CD4-positive, alpha-beta T cell treated with Interferon gamma for 1 hour (primary cell): ENCODE measurements around the gene ATP8B3.

Source experiments
- DNase-seq: peaks from one replicate; pipeline ENCODE4 v3.0.0-alpha.2; 2020

The ATP8B3 gene

DNA sequence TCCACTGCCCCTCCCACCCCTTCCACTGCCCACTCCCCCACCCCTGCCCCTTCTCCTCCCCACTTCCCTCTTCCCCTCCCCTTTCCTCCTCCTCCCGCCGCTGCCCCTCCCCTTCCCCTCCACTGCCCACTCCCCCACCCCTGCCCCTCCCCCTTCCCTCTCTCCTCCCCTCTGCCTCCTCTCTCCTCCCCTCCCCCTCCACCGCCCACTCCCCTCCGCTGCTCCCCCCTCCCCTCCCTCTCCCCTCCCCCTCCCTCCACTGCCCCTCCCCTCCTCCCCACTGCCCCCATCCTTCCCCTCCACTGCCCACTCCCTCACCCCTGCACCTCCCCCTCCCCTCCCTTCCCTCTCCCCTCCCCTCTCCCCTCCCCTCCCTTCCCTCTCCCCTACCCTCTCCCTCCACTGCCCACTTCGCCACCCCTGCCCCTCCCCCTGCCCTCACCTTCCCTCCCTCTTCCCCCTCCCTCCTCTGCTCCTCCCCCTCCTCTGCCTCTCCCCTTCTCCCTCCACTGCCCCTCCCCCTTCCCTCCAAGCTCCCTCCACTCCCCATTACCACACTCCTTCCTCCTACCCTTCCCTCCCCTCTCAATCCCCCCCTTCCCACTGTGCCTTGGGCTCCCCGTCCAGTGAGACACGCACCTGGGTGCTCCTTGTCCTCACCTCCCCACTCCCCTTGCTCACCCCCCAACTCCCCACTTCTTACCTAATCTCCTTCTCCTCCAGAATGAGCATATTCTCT is 21.9 kb downstream of the ATP8B3 start:
- DNase-seq, result no peak

DNA sequence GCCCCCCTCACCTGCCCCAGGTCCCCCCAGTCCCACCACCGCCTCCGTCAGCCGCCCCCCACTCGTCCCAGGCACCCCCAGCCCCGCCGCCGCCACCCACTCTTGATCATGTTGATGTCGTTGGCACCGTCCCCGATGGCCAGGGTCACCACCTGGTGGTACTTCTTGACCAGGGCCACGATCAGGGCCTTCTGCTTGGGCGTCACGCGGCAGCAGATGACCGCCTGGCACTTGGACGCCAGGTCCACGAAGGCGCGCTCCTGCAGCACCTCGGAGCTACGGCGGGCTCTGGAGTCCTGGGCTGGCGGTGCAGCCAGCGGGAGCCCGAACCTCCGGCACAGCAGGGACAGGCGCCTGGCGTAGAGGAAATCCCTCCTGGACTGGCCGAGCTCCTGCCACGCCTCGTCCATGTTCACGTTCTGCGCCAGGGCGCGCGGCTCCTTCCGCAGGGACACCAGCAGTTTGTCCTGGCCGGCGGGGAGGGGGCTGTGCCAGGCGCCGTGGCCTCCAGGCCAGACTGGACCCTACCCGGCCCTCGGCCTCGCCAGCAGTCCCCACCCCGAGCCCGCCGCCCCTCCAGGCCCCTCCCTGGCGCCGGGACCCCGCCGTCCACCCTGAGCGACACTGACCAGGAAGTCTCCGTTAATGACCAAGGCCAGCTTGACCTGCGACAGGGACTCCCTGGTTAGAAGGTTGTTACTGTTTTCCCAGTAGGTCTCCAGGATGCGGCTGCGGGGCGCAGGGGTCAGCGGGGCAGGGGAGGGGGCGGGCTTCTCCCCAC is 22.6 kb downstream of the ATP8B3 start:
- no peak for DNase-seq

DNA sequence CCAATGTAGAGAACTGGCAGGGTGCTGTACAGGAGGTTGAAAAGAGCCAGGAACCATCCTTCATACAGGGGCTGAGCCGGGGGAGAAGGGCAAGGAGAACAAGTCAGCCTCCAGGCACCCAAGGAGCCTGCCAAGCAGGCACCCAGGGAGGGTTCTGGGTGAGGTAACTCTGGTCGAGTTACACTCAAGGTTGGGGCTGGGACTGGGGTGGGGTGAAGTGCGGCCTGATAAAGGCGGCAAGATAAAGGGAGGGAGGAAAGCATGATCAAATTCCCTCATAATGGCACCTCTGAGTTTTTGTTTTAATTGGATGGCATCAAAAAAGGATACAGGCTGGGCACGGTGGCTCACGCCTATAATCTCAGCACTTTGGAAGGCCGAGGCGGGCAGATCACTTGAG is 25.0 kb downstream of the ATP8B3 start:
- DNase-seq, result no peak

DNA sequence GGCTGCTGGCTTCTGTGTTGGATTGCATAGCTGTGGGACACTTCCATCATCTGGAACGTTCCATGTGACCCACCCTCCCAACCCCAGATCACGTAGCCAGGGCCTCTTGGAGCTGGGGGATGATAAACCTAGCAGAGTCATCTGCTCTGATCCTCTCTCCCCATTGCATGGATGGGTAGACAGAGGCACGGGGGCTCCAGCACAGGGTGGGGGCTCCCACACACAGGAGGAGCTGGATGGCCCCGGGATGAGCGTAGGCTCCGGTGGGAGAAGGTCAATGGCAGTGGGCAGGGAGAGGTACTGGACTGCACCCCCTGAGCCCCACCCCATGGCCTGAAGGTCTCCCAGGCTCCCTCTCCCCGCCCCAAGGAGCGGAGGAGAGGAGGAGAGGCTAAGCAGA is 25.4 kb downstream of the ATP8B3 start:
- DNase-seq, result no peak

DNA sequence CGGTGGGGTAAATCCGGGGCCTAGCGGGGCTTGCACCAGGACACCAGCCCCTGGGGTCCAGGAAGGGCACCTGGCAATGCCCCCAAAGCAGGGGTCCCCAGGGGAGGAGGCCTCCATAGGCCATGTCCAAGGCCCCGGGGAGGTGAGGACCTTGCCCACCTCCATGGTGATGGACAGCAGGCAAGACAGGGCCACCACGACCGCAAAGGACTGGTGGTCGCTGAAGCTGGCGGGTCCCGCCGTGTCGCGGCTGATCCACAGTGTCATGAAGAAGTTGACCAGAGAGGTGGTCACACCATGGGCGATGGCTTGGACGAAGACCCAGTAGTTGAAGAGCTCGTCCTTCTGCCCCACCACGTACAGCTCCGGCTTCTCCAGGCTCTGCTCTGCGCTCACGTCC is 26.8 kb downstream of the ATP8B3 start:
- no peak for DNase-seq

DNA sequence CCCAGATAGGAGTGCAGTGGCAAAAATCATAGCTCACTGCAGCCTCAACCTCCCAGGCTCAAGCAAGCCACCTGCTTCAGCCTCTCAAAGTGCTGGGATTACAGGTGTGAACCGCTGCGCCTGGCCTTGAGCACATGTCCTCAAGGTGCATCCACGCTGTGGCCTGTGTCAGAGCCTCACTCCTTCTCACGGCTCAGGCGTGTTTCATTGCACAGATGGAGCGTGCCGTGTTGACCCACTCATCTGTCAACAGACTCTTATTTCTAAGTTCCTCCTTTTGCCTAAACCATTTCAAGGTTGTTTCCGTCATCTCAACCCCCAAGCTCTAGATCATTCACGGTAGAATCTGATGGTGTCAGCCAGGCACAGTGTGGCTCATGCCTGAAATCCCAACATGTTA is 28.2 kb downstream of the ATP8B3 start:
- no peak for DNase-seq

DNA sequence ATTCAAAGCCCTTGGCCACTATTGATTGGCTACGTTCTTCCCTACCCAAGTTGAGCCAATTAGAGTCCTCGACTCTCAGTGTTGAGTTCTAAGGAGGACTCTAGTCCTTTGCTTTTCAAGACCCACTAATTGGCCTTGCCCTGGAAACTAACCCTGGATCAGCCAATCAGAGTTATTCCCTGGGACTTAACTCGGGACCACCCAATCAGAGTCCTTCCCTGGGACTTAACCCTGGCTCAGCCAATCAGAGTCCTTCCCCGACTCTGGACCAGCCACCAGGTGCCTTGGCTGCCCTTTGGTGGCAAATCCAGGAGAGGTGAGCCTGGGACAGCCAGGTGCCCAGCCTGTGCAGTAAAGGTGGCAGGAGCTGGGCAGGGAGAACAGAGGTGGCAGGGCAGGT is 28.7 kb downstream of the ATP8B3 start:
- no peak for DNase-seq

DNA sequence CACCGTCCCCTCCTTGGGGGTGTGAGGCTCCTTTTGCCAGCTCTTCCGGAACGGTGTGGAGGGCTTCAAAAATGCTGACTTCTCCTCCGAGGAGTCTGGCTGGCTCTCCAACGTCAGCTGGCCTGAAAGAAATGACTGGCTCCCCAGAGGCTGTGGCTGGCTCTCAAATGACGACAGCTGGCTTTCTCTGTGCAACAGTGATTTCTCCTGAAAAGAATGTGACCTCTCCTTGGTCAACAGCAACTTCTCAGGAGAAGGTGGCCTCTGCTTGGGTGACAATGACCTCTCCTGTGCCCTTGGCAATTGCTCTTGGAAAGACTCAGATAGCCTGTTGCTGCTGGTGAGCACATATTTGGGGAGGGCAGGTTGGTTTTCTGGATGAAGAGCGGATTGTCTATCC is 29.6 kb downstream of the ATP8B3 start:
- DNase-seq, result no peak

DNA sequence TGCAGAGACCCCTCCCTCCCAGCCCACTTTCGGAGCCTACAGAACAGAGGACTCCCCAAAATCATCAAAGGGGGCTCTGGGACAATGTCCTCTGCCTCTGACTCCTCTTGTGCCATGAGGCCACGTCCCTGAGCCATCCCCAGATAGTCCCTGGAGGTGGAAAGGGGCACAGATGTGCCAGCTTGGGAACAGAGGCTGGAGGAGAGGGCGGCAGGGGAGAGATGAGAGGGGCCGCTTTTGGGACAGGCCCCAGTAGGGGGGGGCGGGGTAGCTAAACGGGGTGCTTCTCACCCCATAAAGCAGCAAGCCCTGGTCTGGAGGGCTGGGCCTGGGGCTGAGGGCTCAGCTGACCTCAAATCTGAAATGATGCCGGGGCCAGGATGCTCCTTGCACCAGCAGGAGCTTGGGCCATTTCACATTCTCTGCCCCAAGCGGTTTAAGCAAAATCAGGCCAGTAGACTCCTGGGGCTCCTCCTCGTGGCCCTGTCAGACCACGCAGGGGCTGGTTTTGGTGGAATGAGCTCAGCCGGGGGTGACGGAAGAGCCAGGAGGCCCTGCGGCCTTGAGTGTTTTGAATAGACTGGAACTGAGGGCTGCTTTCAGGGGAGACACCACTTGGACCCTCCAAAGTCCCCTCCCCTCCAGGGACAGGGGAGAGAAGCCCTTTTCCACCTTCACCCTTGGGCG is 31.7 kb downstream of the ATP8B3 start:
- DNase-seq, result no peak

DNA sequence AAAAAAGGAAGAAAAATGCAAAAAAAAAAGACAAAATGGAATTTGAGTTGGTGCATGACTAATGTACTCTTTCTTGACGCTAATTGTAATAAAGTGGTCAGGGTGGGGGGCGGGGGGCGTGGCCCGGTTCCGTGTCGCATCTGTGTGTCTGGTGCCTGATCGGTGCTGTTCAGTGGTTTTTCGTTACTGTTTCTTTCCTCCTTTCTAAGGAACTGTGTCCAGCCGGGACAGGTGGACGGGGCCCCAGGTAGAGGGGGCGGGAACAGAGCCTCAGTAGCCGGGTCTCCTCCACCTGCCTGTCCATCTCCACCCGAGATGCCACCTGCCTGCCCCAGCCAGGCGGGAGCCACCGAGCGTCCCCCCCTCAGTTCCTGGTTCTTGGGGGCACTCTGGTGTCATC is 32.5 kb downstream of the ATP8B3 start:
- DNase-seq, result no peak

DNA sequence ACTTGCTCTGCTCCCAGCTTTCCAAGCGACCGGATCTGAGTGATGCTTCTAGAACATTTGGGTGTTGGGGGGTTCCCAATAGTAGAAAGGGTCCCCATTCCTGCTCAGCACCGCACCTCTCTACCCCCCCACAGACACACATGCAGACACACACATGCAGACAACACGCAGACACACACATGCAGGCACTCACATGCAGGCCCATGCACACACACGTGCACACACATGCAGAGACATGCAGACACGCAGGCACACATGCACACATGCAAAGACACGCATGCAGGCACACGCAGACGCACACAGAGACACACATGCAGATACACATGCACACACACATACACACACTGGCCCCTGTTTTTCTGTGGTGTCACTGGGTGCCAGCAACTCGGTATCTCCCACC is 34.9 kb downstream of the ATP8B3 start:
- DNase-seq, result no peak

DNA sequence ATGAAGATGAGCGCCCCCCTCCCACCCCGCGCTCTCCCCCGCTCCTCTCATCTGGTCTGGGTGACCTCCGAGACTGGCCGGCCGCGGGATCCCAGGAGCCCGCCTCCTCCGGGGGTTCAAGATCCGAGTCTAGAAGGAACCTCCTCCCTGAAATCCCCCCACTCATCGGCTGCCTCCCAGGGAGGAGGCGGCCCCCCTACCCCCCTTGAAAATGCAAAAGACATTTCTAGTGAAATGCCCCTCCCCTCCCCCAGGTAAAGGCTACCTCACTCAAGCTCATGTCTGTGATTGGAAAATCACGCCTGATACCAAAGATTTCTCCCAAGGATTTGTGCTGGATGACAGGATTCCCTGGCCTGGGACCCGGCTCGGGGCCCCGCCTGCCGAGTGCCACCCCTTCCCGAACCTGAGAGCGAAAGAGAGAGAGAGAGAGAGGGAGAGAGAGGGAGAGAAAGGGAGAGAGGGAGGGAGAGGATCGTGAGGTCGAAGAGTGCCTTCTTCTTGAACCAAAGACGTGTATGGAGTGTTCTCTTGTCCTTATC is 35.4 kb downstream of the ATP8B3 start:
- DNase-seq, result no peak

DNA sequence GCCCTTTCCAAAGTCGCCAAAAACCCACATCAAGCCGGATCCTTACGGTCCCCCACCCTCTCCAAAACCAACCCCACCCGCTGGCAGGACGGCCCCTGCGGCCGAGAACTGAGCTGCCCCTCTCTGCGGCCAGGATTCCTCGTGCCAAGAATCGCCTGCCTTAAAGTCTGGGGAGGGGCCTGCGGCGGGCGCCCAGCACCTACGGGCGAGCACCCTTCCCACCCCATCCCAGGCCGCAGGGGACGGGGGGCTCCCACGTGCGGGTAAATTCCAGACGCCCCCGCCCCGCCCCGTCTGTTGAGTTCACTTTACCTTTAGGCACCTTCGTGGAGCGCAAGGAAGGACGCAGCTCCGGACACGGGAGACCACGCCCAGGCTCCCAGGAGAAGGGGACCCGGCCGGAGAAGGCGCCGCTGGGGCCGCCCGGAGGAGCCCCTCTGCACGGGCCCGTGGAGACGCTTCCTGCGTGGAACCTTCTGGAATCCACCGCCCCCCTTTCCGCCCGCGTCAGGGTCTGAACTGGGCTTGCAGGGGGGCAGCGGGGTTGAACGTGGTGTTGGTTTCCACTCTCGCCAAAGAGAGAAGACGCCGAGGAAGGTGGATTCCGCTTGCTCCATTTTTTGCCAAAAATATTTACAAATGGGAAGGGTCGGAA is 36.0 kb downstream of the ATP8B3 start:
- DNase-seq, result no peak

DNA sequence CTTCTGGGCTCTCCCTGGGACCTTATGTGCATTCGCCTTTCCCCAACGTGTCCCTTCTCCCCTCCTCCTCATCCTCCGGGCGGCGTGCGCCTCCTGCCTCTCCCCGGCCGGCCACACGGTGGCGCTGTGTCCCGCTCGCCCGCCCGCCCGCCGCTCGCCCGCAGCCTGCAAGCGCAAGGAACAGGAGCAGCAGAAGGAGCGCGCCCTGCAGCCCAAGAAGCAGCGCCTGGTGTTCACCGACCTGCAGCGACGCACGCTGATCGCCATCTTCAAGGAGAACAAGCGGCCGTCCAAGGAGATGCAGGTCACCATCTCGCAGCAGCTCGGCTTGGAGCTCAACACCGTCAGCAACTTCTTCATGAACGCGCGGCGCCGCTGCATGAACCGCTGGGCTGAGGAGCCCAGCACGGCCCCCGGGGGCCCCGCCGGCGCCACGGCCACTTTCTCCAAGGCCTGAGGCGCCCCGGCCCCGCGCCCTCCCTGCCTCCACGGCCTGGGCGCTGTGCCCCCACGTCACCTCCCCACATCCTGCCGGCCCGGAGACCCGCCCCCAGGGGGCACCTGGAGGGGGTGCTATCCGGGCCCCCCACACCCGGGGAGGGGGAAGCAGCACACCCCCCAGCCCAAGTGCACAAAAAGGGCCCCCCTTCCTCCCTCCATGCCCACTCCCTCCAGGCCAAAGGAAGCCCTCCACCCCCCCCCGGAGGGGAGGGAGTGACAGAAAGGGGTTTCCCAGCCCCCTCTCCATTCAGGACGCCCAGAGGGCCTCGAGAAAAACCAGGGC is 36.9 kb downstream of the ATP8B3 start:
- no peak for DNase-seq

DNA sequence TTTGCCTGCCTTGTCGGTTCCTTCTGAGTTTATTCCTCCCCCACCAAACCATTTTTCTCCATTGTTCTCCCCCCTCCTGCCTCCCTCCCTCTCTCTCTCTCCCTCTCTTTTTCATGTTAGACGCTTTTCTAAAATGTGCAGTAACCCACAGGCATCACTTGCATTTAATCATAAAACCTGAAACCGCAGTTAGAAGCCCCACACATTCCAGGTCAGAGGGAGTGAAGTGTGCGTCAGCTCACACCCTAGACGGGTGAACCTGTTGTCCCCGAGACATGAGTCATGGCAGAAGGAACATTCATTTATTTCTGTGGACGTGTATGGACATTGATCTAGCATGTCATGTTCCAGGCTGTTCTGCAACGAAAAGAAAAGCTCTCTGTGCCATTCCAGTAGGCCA is 38.9 kb downstream of the ATP8B3 start:
- no peak for DNase-seq

DNA sequence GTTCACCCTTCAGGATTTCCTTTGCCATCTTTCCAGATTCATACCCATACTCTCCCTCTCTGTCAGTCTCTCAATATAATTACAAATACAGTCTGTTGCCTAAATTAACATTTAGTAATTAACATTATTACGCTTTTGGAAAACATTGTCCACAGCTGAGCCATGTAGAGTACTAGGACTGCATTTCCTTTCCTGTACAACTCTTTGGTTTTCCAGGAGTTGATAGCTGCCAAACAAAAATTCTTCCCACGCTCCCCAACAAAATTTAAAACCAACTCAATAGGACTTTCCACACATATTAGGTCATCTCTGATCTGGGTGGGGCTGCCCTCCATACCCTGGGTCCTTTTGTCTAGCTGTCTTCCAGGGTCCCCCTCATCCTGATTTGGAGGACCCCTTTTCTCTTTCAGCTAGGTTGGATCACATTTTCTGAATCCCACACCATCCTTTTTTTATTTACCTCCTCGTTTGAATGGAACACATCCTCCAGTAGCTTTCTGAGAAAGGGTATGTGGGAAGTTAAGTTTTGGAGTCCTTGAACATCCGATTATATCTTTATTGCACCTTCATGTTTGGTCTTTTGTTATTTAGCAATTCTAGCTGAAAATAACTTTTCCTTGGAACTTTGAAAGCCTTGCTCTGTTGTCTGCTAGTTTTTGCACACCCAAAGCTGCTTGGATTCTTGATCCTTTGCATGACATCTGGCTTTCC is 41.1 kb downstream of the ATP8B3 start:
- no peak for DNase-seq

DNA sequence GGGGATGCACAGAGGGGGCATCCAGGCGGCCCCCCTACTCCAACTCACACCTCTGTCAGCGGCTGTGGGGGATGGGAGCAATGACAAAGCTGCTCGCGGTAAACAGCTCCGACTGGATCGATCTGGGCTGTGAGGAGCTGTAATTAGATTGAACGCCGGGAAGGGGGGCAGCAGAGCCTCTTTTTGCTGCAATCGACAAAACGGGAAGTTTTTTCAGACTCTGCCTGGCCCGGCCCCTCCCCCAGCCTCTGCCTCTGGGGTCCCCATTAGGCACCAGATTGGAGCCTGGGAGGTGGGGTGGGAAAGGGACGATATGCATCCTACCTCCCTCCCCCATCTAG is 42.5 kb downstream of the ATP8B3 start:
- DNase-seq, result no peak

DNA sequence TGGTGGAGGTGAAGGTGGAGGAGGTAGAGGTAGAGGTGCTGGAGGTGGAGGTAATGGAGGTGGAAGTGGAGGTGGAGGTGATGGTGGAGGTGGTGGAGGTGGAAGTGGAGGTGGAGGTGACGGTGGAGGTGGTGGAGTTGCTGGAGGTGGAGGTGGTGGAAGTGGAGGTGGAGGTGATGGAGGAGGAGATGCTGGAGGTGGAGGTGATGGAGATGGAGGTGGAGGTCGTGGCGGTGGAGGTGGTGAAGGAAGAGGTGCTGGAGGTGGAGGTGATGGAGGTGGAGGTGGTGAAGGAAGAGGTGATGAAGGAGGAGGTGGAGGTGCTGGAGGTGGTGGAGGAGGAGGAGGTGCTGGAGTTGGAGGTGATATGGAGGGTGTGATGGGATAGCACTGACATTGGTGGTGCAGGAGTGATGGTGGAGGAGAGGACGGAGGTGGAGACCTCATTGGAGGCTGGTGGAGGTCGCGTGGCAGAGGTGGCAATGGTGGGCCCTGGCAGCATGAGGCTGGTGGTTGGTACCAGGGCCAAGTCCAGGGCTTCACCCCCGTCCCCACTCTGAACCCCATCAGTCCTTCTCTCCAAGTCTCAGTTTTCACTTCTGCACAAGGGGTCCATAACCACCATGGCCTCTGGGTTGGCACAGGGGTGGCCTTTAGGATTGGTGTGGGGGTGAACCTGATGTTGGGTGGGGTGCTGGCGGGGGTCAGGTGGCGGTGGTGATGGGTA is 43.0 kb downstream of the ATP8B3 start:
- no peak for DNase-seq

DNA sequence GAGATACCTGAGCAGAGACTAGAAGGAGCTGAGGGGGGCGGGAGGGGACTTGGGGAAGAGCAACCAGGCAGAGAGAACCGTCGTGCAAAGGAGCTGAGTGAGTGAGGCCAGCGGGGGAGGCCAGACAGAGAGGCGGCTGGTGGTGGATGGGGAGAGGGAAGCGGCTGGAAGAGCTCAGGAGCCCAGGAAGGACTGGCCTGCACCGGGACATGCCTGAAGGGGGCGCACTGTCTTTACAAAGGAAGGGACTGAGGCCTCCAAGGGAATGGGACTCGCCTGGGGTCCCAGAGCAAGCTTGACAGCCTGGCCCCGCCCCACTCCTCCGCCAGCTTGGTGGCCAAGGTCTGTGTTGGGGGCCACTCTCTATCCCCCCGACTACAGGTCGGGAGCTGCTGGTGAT is 43.8 kb downstream of the ATP8B3 start:
- no peak for DNase-seq

DNA sequence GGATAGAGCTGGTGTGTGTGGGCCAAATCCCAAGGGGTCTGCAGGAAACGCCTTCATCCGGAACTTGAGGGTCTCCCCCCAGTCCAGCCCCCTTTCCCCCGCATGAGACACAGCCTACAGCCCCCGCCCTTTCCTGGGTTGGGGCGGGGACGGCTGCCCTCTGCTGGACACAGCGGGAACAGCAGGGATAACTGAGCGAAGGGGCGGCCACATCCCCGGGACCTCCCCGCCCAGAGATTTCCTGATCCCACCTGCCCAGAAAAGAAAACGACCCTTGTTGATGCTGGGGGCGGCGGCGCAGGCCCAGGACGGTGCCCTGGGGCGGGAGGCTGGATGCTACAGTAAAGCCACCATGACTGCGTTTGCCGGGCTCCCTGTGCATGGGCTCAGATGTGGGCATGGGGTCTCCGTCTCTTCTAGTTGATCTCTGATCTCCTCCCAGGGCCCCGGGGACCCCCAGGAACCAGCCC is 44.6 kb downstream of the ATP8B3 start:
- DNase-seq, result peak; percentile 47

DNA sequence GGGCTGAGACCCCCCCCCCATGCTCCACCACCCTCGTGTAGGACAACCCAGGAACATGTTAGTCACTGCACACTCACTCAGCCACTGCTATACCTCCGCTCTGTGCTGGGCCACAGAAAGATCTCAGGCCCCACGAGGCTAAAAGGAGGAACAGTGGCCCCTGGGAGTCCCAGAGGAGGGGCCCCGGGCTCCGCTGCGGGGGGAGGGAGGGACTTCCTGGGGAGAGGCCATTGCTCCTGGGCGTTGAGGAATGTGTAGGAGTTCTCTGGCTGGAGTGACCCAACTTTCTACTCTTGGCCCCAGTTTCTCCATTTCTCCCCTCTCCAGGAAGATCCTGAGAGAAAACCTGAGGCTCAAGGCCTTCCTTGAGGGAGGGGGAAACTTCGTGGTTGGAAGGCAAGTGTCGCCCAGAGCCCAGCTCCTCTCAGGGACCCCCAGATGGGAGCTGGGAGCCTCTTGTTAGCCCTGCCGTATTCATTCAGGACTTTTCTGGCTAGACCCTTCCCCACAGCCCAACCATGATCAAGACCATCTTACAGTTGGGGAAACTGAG is 45.2 kb downstream of the ATP8B3 start:
- DNase-seq, result no peak
